Measurements from ENCODE around the gene ZNF296. TPM values are rescaled to one million over a fixed set of nuclear protein-coding genes. Genes with fewer than 3 reads are reported as not detected.

Gene ZNF296
- total RNA-seq, 1 donor from 2014 or later = 0.70 TPM

DNA sequence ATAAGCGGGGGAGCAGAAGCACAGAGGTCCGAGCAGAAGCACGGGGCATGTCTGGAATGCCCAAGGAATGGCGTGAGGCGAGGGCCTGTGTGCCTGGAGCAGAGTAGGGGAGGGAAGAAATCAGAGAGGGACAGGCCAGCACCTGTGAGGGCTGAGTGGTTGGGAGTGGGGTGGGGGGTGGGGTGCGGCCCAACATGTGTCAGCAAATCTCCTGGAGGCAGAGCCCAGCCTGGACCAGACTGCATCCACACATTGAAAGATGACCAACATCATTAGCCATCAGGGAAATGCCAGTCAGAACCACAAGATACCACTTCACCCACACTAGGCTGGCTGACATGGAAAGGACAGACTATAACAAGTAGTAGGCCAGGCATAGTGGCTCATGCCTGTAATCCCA is 26.2 kb downstream of the ZNF296 start:
- no peaks in the 10 kb centered on the region for H3K9me3 Mint-ChIP-seq (ENCODE audit: unreplicated experiment)
- H3K27ac Mint-ChIP-seq (ENCODE audit: unreplicated experiment) = no peak overlapping the region
- H3K4me3 Mint-ChIP-seq (ENCODE audit: unreplicated experiment) = no peak overlapping the region
- TF ChIP-seq, protein P1, sequence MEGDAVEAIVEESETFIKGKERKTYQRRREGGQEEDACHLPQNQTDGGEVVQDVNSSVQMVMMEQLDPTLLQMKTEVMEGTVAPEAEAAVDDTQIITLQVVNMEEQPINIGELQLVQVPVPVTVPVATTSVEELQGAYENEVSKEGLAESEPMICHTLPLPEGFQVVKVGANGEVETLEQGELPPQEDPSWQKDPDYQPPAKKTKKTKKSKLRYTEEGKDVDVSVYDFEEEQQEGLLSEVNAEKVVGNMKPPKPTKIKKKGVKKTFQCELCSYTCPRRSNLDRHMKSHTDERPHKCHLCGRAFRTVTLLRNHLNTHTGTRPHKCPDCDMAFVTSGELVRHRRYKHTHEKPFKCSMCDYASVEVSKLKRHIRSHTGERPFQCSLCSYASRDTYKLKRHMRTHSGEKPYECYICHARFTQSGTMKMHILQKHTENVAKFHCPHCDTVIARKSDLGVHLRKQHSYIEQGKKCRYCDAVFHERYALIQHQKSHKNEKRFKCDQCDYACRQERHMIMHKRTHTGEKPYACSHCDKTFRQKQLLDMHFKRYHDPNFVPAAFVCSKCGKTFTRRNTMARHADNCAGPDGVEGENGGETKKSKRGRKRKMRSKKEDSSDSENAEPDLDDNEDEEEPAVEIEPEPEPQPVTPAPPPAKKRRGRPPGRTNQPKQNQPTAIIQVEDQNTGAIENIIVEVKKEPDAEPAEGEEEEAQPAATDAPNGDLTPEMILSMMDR (IDR thresholded peaks at IDR 0.05) = no peak
- peaks cover 25% of the 10 kb centered on the region for H3K36me3 Mint-ChIP-seq (ENCODE audit: unreplicated experiment)
- no peaks in the 10 kb centered on the region for H3K27me3 Mint-ChIP-seq (ENCODE audit: unreplicated experiment)
- no peak for DNase-seq (ENCODE audit: extremely low spot score, unreplicated experiment)
- H3K4me1 Mint-ChIP-seq (ENCODE audit: unreplicated experiment) = peaks cover 4% of the 10 kb centered on the region

DNA sequence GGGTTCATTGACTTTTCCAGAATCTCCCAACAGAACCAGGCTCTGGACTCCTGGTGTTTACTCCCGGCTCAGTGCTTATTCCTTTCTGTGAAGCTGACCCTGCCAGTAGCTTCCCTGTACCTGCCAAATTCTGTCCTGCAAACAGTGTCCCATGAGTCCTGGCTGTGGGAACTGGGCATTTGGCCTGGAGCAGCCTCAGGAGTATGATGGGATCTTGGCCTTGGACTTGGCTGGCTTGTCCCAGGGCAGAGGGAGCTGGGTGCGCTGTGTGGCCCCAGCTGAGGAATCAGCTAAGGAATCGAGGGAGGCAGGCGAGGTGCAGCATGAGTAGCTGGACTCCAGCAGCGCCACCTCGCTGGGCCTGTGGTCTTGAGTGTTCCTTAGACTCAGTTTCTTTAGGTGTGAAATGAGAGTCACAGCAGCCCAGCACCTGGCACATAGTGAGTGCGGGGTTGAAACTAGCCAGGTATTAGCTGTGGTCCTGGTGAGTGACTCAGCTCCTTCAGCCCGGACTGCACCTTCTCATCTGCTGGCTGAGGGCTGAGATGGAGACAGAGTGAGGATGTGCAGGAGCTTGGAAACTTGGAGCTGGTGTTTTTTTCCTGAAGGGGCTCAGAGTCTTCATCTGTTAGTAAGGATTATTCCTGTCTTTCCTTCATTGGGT is 27.1 kb downstream of the ZNF296 start:
- TF ChIP-seq, protein P1 (IDR thresholded peaks at IDR 0.05) = no peak
- H3K9me3 Mint-ChIP-seq (ENCODE audit: unreplicated experiment) = no peaks in the 10 kb centered on the region
- no peak for DNase-seq (ENCODE audit: extremely low spot score, unreplicated experiment)
- H3K4me1 Mint-ChIP-seq (ENCODE audit: unreplicated experiment) = peaks cover 4% of the 10 kb centered on the region
- H3K4me3 Mint-ChIP-seq (ENCODE audit: unreplicated experiment) = no peak overlapping the region
- H3K27me3 Mint-ChIP-seq (ENCODE audit: unreplicated experiment) = no peaks in the 10 kb centered on the region
- peak overlapping the region; percentile 13 for H3K27ac Mint-ChIP-seq (ENCODE audit: unreplicated experiment)
- peaks cover 28% of the 10 kb centered on the region for H3K36me3 Mint-ChIP-seq (ENCODE audit: unreplicated experiment)

DNA sequence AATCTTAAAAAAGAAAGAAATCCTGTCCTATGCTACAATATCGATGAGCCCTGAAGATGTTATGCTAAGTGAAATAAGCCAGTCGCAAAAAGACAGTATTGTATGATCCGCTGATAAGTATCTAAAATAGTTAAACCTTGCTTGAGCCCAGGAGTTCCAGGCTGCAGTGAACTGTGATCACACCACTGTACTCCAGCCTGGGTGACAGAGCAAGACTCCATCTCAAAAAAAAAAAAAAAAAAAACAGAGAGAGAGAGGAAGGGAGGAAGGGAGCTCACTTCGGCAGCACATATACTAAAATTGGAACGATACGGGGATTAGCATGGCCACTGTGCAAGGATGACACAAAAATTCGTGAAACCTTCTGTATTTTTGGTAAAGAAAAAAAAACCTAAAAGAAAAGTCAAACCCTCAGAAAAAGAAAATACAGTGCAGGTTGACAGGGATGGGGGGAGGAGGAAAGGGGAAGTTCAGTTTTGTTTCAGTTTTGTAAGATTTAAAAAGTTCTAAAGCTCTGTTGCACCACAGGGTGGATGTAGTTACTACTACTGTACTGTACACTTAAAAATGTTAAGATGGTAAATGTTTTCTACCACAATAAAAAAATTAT is 29.0 kb downstream of the ZNF296 start:
- DNase-seq (ENCODE audit: extremely low spot score, unreplicated experiment) = no peak
- Mint-ChIP-seq H3K4me1 (ENCODE audit: unreplicated experiment) (peaks cover 4% of the 10 kb centered on the region), H3K9me3 (ENCODE audit: unreplicated experiment) (no peaks in the 10 kb centered on the region), H3K4me3 (ENCODE audit: unreplicated experiment) (no peak overlapping the region), H3K27ac (ENCODE audit: unreplicated experiment) (no peak overlapping the region), H3K27me3 (ENCODE audit: unreplicated experiment) (no peaks in the 10 kb centered on the region), H3K36me3 (ENCODE audit: unreplicated experiment) (peaks cover 26% of the 10 kb centered on the region)
- TF ChIP-seq, protein P1 (IDR thresholded peaks at IDR 0.05) = no peak

DNA sequence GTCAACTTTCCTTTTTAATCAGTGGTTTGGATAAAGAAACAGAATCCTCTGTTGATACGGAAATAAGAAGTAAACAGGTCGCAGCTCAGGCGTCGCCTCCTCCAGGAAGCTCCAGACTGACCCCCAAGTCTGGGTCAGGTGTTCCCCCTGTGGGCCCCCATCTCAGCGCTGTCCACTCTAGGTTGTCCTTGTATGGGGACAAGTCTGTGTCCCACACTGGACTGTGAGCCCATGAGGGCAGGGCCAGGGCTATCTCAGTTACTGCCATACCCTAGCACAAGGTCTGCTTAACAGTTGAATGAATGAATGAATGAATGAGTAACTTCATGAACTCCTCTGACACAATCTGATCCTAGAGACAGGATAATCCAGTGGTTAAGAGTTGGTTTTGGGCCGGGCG is 29.9 kb downstream of the ZNF296 start:
- no peaks in the 10 kb centered on the region for H3K27me3 Mint-ChIP-seq (ENCODE audit: unreplicated experiment)
- peaks cover 5% of the 10 kb centered on the region for H3K4me1 Mint-ChIP-seq (ENCODE audit: unreplicated experiment)
- DNase-seq (ENCODE audit: extremely low spot score, unreplicated experiment) = no peak
- TF ChIP-seq, protein P1 (IDR thresholded peaks at IDR 0.05) = no peak
- H3K36me3 Mint-ChIP-seq (ENCODE audit: unreplicated experiment) = peaks cover 30% of the 10 kb centered on the region
- no peaks in the 10 kb centered on the region for H3K9me3 Mint-ChIP-seq (ENCODE audit: unreplicated experiment)
- H3K4me3 Mint-ChIP-seq (ENCODE audit: unreplicated experiment) = no peak overlapping the region
- no peak overlapping the region for H3K27ac Mint-ChIP-seq (ENCODE audit: unreplicated experiment)

DNA sequence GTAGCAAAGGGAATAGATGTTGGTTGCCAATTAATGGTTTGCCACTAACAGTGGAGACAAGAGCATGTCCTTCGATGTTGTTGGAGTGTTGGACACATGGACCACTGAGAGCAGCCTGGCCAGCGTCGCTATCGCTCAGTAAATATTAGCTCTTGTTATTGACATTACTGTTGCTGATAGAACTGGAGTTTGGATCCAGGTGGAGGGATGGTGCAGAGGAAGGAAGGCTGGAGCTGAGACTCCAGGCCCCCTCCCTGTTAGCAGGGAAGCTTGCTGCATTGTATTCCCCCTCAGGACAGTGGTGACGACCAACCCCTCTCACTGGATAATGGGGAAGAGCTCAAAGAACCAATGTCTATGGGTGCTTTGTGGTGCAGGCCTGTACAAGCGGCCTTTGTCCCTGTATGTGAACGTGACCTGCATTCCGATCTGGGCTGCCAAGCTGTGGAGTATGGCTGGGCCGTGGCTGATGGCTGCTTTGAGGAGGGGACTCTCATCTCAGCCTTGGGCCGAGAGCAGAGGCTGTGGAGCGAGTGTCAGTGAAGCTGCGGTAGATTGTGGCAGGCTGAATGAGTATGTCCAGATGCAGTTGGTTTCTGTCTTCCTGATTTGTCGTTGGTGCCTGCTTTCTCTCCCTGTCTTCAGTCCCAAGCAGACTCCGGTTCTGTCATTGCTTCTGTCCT is 30.5 kb downstream of the ZNF296 start:
- Mint-ChIP-seq H3K27ac (ENCODE audit: unreplicated experiment) (no peak overlapping the region), H3K4me3 (ENCODE audit: unreplicated experiment) (no peak overlapping the region), H3K9me3 (ENCODE audit: unreplicated experiment) (no peaks in the 10 kb centered on the region), H3K4me1 (ENCODE audit: unreplicated experiment) (peaks cover 8% of the 10 kb centered on the region), H3K36me3 (ENCODE audit: unreplicated experiment) (peaks cover 33% of the 10 kb centered on the region), H3K27me3 (ENCODE audit: unreplicated experiment) (no peaks in the 10 kb centered on the region)
- TF ChIP-seq, protein P1 (IDR thresholded peaks at IDR 0.05) = no peak
- no peak for DNase-seq (ENCODE audit: extremely low spot score, unreplicated experiment)

Measured in osteocyte (in vitro differentiated cells).